ENCODE data around the gene TGFB1.
"Not testable (repeated sequence)": the region's sequence is repeated elsewhere in the genome, so short reads cannot be mapped to it uniquely, and the experiment has no call there.

TGFB1 gene

DNA sequence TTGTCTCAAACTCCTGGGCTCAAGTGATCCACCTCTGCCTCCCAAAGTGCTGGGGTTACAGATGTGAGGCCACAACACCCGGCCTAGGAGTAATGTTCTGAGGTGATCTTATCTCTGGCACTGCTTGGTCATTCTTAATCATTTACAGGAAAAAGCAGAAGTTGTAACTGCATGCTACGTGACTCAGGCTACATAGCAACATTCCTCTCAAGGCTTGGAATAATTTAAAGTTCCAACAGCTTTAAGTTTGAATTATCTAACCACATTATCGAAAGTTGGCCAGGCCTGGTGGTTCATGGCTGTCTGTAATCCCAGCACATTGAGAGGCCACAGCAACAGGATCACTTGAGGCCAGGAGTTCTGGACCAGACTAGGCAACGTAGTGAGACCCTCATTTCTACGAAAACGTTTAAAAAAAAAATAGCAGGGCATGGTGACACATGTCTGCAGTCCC, 14.2 kb upstream of the TGFB1 start:
- DNase-seq, result no peak

GRCh38 chr19:41366089-41366488, 12.4 kb upstream of the TGFB1 start:
- DNase-seq, result no peak

DNA sequence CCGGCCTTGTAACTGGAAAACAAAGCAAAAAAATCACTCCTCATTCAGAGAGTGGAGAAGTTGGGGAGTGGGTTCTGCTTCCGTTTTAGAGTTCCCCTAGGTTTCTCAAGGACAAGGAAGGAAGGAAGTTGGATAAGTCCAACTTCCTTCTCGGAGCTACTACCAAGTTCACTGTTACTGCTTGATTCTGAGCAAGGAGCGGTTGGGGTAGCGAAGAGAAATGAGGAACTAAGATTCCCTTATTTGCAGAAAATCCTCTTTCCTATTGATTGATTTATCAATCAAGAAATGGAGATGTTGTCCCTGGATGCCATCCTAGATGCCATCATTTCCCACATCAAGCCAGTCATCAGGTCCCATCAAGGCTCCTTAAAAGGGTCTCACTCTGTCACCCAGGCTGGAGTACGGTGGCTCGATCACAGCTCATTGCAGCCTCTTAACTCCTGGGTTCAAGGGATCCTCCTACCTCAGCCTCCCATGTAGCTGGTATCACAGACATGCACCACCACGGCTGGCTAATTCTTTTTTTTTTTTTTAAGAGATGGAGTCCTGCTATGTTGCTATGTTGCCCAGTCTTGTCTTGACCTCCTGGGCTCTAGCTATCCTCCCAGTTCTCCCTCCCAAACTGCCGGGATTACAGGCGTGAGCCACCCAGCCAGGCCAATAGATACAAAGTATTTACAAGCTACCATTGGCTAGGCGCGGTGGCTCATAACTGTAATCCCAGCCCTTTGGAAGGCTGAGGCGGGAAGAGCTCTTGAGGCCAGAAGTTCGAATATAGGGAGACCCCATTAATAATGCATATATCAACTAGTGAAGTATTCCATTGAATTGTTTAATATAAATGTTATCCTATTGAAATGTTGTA, 11.0 kb upstream of the TGFB1 start:
- DNase-seq, result no peak

GRCh38 chr19:41363753-41364523, 10.2 kb upstream of the TGFB1 start, which contains the start of gene B9D2:
B9D2 (minus strand) TSS chr19:41364149; CDS start chr19:41363519, 630 bp downstream.
- DNase-seq, result peak; percentile 98

DNA sequence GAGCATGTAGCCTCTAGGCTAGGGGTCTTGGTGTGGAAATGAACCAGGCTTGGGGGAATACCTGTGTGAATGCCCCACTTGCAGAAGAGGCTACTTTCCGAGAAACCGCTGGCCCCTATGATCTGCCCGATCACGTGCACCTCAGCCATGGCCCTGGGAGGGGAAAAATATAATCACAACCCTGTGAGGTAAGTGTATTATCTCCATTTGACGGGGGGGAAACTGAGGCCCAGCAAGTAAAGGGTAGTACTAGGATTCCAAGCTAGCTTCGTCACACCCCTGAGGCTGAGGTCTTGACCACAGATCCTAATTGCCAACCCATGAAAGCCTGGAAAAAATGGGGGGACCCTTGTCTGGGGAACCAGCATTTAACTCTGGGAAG, 9.6 kb upstream of the TGFB1 start:
- no peak for DNase-seq

GRCh38 chr19:41362143-41362847, 8.6 kb upstream of the TGFB1 start:
- DNase-seq, result peak; percentile 85

DNA sequence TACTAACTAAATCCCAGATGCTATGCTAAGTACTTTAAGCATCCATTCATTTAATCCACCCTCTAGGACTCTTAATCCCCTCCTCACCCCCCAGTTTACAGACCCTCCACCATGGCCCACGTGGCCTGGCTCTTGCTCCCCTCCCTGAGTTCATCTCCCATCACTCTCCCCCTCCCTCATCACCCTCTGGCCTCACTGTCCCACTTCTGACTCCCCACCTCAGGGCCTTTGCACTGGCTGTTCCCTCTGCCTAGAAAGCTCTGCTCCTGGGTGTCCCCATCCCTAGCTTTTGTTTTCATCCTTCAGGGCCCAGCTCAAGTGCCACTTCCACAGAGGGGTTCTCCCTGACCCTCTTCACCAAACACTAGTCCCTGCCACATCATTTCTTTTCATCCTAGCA, 6.0 kb upstream of the TGFB1 start:
- no peak for DNase-seq

GRCh38 chr19:41357746-41358145, 4.0 kb upstream of the TGFB1 start:
- no peak for DNase-seq

DNA sequence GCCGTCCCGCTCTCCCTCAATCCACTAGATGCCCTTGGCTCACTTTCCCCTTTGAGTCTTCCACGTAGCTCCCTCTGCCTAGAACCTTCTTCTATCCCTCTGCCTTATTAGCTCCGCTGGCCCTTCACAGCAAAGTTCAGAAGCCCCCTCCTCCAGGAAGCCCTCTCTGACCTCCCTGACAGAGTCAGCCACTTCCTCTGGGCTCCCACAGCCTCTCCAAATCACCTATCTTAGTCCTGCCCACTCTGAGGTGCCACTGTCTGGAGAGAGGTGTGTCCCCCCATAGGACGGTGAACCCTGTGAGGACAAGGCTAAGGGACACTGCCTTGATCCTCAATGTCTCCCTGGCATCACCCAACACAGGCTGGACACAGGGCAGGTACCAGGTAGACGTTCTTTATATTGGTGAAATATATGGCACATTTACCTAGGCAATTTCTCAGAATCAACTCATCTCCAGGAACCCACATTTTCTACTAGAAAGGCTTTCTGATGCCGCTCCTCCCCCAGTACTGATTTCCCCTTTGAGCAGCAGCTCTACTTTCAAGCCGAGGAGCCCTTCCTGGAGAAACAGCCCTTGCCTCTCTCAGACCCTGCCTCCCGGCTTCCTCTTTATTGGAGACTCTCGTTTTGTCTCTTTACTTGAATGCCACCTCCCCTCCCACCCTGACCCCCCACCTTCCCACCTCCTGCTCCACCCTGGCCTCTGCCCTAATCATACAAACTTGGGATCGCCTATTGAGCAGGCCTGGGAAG, 3.4 kb upstream of the TGFB1 start:
- DNase-seq, result no peak

- DNase-seq, result no peak
These were observed 2.1 kb upstream of the TGFB1 start for GRCh38 chr19:41355802-41356201.

DNA sequence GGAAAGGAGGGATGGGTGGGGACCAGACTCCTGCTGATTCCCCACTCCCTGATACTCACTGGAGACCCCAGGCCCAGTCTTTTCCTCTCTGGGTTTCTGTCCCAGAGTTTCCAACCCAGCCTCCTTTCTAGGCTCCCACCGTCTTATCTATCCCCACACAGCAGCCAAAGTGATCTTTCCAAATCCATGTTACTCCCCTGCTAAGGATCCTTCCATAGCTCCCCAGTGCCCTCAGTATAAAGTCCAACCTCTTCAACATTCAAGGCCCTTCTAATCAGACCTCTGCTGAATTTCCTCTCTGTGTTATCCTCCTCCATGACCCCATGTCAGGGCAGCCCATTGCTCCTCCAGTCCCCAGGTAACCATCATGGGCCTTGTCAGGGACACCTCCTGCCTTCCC, 1.3 kb upstream of the TGFB1 start:
- DNase-seq, result no peak

DNA sequence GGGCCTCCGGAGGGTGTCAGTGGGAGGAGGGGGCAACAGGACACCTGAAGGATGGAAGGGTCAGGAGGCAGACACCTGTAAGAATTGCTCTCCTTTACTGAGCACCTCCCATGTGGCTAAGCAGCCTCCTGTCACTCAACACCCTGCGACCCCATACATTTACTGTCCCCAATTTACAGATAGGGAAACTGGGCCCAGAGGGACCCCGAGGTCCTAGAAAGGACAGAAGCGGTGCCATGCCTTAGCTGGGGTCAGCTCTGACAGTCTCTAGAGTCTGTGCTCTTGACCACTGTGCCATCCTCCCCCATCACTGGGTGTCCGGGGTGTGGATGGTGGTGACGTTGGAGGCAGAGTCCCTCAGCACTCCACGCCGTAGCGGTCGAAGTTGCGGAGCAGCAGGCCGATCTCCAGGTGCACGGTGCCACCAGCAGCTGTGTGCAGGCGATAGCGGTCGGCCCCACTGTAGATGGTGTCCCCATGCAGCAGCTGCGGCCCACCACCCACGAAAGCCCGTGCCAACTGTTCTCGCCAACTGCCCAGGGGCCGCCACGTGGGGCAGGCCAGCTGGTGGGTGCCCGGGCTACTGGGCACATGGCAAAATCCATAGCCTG, 726 bp upstream of the TGFB1 start:
- DNase-seq, result no peak

DNA sequence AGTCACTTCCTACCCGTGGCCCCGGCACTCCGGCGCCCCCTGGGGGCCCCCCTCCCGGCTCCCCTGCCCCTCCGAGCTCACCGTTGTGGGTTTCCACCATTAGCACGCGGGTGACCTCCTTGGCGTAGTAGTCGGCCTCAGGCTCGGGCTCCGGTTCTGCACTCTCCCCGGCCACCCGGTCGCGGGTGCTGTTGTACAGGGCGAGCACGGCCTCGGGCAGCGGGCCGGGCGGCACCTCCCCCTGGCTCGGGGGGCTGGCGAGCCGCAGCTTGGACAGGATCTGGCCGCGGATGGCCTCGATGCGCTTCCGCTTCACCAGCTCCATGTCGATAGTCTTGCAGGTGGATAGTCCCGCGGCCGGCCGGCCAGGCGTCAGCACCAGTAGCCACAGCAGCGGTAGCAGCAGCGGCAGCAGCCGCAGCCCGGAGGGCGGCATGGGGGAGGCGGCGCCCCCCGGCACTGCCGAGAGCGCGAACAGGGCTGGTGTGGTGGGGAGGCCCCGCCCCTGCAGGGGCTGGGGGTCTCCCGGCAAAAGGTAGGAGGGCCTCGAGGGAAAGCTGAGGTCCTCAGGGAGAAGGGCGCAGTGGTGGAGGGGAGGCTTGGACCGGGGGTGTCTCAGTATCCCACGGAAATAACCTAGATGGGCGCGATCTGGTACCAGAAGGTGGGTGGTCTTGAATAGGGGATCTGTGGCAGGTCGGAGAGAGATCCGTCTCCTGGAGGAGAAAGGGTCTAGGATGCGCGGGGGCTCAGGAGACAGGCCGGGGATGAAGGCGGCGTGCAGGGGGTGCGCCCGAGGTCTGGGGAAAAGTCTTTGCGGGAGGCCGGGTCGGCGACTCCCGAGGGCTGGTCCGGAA, 885 bp downstream of the TGFB1 start:
- DNase-seq, result no peak

- no peak for DNase-seq
These were observed 1.5 kb downstream of the TGFB1 start for GRCh38 chr19:41352279-41352608.

- DNase-seq, result no peak
These were observed 2.1 kb downstream of the TGFB1 start for GRCh38 chr19:41351339-41352245.

DNA sequence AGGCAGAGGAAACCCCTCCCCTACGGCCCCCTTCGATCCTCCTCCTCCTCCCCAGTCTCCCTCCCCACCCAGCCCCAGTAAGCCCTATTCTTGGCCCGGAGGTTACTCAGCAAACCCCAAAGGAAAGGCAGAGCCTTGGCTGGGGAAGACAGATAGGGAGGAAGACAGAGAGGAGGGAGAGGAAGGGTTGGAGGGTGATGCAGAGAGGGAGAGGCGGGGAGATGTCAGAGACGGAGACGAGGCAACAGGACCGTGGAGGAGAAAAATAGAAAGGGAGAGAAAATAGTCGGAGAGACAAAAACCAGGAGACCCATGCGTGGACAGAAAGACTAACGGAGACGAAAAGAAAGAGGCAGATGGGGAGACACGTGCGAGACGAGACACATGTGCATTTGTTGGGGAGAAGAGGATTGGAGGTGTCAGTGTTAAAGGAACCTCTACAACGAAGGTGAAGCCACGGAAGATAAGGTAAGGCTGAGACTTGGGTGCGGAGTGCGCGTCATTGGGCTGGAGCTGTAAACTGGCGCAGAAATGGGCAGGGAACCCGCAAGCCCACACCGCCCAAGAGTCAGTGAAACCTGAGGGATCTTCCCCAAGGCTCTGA, 2.9 kb downstream of the TGFB1 start:
- no peak for DNase-seq

GRCh38 chr19:41346916-41347315, 6.8 kb downstream of the TGFB1 start:
- DNase-seq, result not testable (repeated sequence)

GRCh38 chr19:41344162-41344561, 9.6 kb downstream of the TGFB1 start:
- DNase-seq, result no peak

DNA sequence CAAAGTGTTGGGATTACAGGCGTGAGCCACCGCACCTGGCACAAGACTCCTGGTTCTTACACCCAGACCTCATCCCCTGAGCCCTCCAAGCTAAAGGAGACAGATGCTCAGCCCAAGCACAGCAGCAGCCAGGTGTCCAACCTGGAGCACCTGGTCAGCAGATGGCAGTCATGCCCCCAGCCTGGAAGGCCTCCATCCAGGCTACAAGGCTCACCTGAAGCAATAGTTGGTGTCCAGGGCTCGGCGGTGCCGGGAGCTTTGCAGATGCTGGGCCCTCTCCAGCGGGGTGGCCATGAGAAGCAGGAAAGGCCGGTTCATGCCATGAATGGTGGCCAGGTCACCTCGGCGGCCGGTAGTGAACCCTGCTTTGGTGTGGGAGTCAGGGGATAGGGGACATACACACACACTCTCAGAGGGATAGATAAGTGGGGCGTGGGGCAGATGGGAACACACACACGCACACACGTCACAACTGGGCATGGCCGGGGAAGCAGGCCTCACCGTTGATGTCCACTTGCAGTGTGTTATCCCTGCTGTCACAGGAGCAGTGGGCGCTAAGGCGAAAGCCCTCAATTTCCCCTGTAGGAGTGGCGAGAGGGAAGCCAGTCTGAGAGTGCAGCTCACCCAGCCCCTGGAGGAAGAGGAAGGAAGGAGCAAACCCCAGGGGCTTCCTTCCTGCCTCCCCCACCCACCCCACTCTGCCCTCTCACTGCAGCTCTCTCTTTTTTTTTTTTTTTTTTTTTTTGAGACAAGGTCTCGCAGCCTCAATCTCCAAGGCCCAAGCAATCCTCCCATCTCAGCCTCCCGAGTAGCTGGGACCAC, 11.8 kb downstream of the TGFB1 start:
- DNase-seq, result peak; percentile 29

Data from NCI-H2029 (cell line).